ENCODE results near the gene ZBED4. TPM values are rescaled to one million over a fixed set of nuclear protein-coding genes. Genes with fewer than 3 reads are reported as not detected.
"Not testable (repeated sequence)": the region's sequence is repeated elsewhere in the genome, so short reads cannot be mapped to it uniquely, and the experiment has no call there.

ZBED4 gene
- total RNA-seq, 4 donors from 2014 or later: 10.0 to 21.6 (median 11.4) TPM

DNA sequence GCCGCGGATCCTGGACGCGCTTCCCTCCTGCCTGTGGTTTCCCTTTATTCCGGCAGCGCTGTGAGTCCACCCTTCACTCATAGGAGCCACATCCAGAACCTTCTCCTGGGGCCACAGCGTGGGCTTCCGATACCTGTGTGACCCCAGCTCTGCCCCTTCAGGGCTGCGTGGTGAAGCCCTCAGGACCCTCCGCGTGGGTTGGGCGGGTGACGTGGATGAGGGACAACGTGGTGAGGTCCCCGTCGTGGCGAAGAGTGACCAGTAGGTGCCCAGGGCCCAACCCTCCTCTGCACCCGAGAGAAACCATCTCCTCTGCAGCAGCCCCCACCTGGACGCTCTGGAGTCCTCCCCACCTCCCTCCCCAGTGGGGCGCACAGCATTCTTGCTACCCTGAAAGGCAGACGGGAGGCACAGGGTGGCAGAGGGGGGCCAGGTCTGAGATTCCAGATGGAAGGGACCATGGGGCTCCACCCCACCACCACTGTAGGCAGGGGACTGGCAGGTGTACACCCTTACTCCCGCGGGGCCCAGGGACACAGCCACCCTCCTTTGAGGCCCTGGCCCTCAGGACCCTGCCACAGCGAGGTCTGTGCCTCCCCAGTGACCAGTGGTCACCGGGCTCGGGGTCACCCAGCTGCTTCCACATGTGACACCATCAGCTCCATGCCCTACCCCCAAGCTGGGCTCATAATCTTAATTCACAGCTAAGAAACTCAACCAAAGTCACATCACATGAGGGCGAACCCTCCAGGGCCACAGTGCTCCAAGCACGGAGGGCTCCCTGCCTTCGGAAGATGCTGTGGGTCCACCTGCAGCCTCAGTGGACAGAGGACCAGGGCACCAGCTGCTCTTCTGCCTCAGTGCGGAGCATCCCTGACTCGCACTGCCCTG is 3.4 kb upstream of the ZBED4 start:
- ATAC-seq (ENCODE audit: low FRiP score): no peak
- no peak for DNase-seq (ENCODE audit: low spot score)
- no peak for TF ChIP-seq CTCF (IDR thresholded peaks at IDR 0.05)

DNA sequence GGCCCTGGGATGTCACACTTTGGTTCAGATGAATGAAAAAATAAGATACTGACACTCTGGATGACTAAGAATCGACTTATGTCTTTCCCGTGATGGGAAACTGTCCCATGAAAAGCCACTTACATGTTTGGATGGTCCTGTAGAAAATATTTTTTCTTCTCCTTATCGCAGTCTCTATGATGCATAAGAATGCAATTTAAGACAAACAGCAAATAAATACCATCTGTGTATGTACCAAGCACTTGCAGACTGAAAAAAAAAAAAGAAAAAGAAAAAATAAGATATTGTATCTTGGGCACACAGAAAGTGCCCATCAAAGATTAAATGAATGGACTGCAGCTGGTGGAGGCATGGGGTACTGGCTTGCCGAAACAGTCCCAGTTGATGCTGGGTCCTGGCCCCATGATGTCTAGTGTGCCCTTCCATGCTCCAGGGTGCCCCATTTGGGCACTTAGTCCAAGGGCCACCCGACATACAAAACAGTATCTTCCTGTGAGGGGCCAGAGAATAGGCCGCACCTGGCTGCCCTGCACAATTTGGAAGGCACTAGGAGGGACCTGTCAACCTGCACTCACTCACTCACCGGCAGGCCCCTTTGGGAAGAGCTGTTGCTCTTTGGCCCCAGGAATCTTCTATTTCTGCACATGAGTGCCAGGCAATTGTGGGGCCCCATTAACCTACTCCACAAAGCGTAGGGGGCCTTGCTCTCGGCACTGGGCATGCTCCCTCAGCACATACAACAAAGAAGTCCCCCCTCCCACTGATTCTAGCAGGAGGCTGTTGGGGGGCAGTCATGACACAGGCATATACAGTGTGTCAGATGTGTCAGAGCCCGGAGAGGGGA is 2.5 kb upstream of the ZBED4 start:
- no peak for ATAC-seq (ENCODE audit: low FRiP score)
- TF ChIP-seq CTCF (IDR thresholded peaks at IDR 0.05): no peak
- no peak for DNase-seq (ENCODE audit: low spot score)

- not testable (repeated sequence) for ATAC-seq (ENCODE audit: low FRiP score); DNase-seq (ENCODE audit: low spot score)
Observed at GRCh38 chr22:49852568-49852897, 1.1 kb upstream of the ZBED4 start.

GRCh38 chr22:49853981-49854831 is 562 bp downstream of the ZBED4 start:
- no peak for DNase-seq (ENCODE audit: low spot score)
- no peak for TF ChIP-seq CTCF (IDR thresholded peaks at IDR 0.05)
- ATAC-seq (ENCODE audit: low FRiP score): peak; percentile 13

DNA sequence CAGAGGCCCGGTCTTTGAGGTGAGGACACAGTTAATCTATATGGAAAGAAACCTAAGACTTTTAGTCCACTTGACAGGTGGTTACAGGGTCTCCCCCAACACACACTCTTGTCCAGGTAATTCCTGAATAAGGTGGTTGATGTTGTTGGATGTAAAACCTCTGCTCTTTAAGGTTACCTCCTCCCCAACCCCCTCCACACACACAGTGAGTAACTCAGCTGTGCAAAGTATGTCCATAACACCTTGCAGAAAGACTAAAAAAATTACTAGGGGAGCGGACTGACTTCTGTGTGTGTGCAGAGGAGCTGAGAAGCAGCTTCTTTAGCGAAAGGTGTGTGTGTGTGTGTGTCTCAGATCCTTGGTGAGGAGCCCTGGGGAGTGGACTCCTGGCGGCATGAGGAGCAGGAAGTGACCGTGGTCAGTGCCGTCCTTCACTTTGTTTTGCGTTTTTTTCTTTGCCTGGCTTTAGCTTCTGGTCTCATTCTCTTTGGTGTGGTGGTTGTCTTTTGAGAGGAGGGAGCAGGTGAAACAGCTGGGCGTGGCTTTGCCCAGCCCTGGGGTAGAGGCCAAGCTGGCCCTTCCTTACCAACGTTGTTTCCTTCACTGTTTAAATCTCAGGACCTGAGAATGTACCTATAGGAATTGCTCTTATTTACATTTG is 1.7 kb downstream of the ZBED4 start:
- ATAC-seq (ENCODE audit: low FRiP score) (no peak), DNase-seq (ENCODE audit: low spot score) (no peak)
- TF ChIP-seq CTCF (IDR thresholded peaks at IDR 0.05): no peak

- DNase-seq (ENCODE audit: low spot score) (no peak), ATAC-seq (ENCODE audit: low FRiP score) (no peak)
- TF ChIP-seq CTCF (IDR thresholded peaks at IDR 0.05): no peak
Observed at GRCh38 chr22:49856343-49856742, 2.7 kb downstream of the ZBED4 start.
